Astrocyte of the spinal cord (primary cell): ENCODE data around the gene HRH2.

Experiments
- DNase-seq: peaks from one replicate; pipeline ENCODE4 v3.0.0; 2011; ENCODE audit warnings: low read depth, low spot score
- H3K4me3 ChIP-seq: 2 replicates; pipeline ENCODE4 v1.5.1; 2011; ENCODE audit warnings: low read depth, mild to moderate bottlenecking, low read length, moderate library complexity
- CTCF ChIP-seq: IDR thresholded peaks from 2 replicates; pipeline ENCODE4 v1.5.1; 2012; ENCODE audit warnings: low read depth, mild to moderate bottlenecking, low read length, inconsistent platforms
- in situ Hi-C: cut with HindIII; loops from 2 replicates; pipeline ENCODE4 v1.10.0; 2017; ENCODE audit warnings: low sequenced_read_pairs

The HRH2 gene

DNA sequence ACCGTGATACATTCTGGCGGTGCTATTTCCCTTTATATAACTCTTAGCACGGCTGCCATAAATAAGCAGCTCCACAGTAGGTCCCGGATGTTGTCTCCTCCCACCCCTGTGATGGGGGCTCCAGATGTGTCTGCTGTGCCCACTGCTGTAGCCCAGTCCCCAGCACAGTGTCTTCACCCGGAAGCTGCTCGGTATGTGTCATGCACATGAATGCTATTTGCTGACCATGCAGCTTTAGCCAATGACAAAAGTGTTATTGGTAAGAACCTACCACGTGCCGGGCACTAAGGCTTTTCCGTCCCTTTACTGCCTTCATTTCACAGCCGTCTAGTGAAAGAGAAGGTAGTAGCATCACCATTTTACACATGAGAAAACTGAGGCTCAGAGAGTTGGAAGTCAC lies 20.2 kb downstream of the HRH2 start:
- no peak overlapping the region for H3K4me3 ChIP-seq
- no peak for TF ChIP-seq CTCF
- no peak for DNase-seq
- in situ Hi-C loops, result no loop called here

DNA sequence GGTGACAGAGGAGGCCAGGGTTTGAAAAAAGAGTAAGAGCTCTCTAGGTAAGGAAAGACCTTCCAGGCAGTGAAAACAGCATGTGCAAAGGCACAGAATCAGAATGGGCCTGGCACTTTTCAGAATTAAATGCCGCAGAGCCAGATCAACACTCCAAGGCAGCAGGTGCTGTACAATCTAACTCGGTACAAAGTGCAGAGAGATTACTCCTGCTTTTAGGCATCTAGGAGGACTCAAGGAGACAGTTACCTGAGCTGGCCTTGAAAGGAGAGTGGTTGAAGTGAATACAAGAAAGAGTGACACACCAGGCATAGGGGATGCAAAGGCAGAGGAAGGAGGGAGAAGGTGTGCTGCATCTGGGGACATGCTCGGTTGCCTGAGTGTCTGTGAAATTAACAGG lies 21.5 kb downstream of the HRH2 start:
- no peak overlapping the region for H3K4me3 ChIP-seq
- no peak for TF ChIP-seq CTCF
- in situ Hi-C loops, result no loop called here
- no peak for DNase-seq

- DNase-seq, result no peak
- no peak overlapping the region for H3K4me3 ChIP-seq
- in situ Hi-C loops, result no loop called here
- TF ChIP-seq CTCF, result no peak
Observed at GRCh38 chr5:175680020-175680419, 22.1 kb downstream of the HRH2 start.

- no peak overlapping the region for H3K4me3 ChIP-seq
- no peak for DNase-seq
- TF ChIP-seq CTCF, result no peak
- in situ Hi-C loops, result no loop called here
Observed at GRCh38 chr5:175680463-175680862, 22.6 kb downstream of the HRH2 start.

DNA sequence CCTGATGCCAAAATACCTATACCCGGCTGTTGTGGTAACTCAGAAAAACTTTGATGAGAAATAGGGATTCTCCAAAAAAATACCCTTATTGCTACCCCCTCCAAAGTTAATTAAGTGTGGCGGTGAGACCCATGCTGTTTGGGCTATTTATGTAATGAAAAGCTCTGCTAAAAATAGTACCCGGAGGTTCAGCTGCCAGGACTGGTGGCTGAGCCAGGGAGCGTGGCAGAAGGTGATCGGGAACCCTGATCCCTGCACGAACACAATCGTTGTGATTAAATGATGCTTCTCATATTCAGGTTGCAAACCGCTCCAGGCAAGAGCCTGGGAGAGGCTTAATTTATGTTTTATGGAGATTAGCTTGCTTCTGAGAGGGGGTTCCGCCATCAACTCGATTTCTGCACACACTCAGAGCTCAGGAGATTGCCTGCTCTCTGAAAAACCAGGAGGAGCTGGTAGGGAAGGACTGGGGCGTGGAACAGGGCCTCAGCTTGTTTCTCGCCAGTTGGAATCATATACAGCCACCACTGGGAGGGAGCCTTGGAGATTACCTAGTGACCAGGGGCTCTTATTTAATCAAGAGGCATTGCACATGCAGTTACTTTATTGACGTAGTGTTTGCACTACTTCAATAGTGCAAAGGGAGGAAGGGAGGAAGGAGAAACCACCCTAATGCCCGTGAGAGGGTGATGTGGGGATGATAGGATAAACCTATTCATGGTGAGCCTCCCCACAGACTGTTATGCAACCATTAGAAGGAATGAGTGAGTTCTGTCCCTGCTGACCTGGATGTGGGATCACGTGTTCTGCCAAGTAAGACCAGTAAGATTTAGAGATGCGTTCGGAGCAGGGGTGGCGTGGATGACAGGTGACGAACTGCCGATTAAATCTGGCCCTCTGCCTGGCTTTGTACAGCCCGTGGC lies 23.4 kb downstream of the HRH2 start:
- H3K4me3 ChIP-seq, result no peak overlapping the region
- in situ Hi-C loops, result no loop called here
- DNase-seq, result no peak
- TF ChIP-seq CTCF, result no peak

- no peak for TF ChIP-seq CTCF
- no peak for DNase-seq
- H3K4me3 ChIP-seq, result no peak overlapping the region
- in situ Hi-C loops, result no loop called here
Observed at GRCh38 chr5:175681968-175682340, 24.1 kb downstream of the HRH2 start.
